ENCODE measurements around the gene FSIP1.

Gene FSIP1

DNA sequence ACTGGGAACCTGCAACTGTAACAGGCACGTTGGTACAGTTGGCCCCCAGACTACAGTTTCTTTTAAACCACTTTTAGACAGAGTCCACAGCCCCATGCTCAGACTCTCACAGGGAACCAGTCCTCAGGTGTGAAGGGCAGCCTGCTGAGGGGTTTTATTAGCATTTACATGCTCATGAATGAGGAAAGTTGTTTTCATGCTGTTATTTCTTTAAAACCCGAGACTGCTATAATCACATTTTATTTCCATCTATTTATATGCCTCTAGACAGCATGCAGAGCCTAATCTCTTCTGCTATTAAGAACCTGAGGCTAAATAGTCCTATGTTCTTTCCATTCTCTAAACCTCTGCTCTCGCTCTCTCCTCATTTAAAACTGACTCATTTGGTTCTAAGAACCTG is 26.3 kb upstream of the FSIP1 start:
- Histone ChIP-seq H3K4me2 (ENCODE audit: low read length) (no peak overlapping the region), H3K27me3 (ENCODE audit: control insufficient read depth, low read length) (peaks cover 19% of the 10 kb centered on the region), H3K36me3 (ENCODE audit: control insufficient read depth, low read length) (no peaks in the 10 kb centered on the region), H3K79me2 (ENCODE audit: control insufficient read depth, low read length) (no peaks in the 10 kb centered on the region), H3F3A (ENCODE audit: control insufficient read depth, insufficient read depth) (no peaks in the 10 kb centered on the region), H3K4me1 (ENCODE audit: control insufficient read depth, low read length) (no peaks in the 10 kb centered on the region), H4K20me1 (ENCODE audit: control insufficient read depth, insufficient read depth, low read depth, low read length) (no peaks in the 10 kb centered on the region), H3K27ac (ENCODE audit: low read depth, low read length) (no peak overlapping the region), H3K9me2 (replicated peaks; ENCODE audit: control insufficient read depth, low read length) (no peaks in the 10 kb centered on the region), H3K9me3 (ENCODE audit: control insufficient read depth, insufficient read depth, low read length) (no peaks in the 10 kb centered on the region), H3K4me3 (ENCODE audit: low read length) (no peak overlapping the region)
- TF ChIP-seq, protein P1, sequence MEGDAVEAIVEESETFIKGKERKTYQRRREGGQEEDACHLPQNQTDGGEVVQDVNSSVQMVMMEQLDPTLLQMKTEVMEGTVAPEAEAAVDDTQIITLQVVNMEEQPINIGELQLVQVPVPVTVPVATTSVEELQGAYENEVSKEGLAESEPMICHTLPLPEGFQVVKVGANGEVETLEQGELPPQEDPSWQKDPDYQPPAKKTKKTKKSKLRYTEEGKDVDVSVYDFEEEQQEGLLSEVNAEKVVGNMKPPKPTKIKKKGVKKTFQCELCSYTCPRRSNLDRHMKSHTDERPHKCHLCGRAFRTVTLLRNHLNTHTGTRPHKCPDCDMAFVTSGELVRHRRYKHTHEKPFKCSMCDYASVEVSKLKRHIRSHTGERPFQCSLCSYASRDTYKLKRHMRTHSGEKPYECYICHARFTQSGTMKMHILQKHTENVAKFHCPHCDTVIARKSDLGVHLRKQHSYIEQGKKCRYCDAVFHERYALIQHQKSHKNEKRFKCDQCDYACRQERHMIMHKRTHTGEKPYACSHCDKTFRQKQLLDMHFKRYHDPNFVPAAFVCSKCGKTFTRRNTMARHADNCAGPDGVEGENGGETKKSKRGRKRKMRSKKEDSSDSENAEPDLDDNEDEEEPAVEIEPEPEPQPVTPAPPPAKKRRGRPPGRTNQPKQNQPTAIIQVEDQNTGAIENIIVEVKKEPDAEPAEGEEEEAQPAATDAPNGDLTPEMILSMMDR (IDR thresholded peaks at IDR 0.05; ENCODE audit: low read depth, low read length, poor library complexity, severe bottlenecking) = no peak
- no peak for TF ChIP-seq EZH2phosphoT487 (IDR thresholded peaks at IDR 0.05; ENCODE audit: borderline replicate concordance, low read length)

DNA sequence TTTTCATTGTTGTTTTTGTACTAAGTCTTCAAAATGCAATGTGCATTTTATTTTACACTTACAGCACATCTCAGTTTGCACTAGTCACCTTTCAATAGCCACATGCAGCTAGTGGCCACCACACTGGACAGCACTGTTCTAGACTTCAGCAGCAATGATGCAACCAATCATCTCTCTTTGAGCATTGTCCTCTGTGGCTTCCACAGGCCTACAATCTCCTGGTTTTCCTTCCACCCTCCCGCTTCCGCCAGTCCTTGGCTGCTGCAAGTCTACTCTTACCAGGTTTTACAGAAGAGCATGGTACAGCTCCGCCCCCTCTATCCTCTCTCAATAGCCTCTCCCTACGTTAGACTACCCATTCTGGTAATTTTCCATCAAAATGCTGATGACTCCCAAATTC is 25.1 kb upstream of the FSIP1 start:
- H3K79me2 ChIP-seq (ENCODE audit: control insufficient read depth, low read length) = no peaks in the 10 kb centered on the region
- H3K9me3 ChIP-seq (ENCODE audit: control insufficient read depth, insufficient read depth, low read length) = no peaks in the 10 kb centered on the region
- H3K27ac ChIP-seq (ENCODE audit: low read depth, low read length) = no peak overlapping the region
- H3K4me3 ChIP-seq (ENCODE audit: low read length) = no peak overlapping the region
- TF ChIP-seq, protein P1 (IDR thresholded peaks at IDR 0.05; ENCODE audit: low read depth, low read length, poor library complexity, severe bottlenecking) = no peak
- no peak for TF ChIP-seq EZH2phosphoT487 (IDR thresholded peaks at IDR 0.05; ENCODE audit: borderline replicate concordance, low read length)
- no peaks in the 10 kb centered on the region for H3K9me2 ChIP-seq (replicated peaks; ENCODE audit: control insufficient read depth, low read length)
- H3K4me1 ChIP-seq (ENCODE audit: control insufficient read depth, low read length) = no peaks in the 10 kb centered on the region
- peaks cover 19% of the 10 kb centered on the region for H3K27me3 ChIP-seq (ENCODE audit: control insufficient read depth, low read length)
- H4K20me1 ChIP-seq (ENCODE audit: control insufficient read depth, insufficient read depth, low read depth, low read length) = no peaks in the 10 kb centered on the region
- no peaks in the 10 kb centered on the region for H3F3A ChIP-seq (ENCODE audit: control insufficient read depth, insufficient read depth)
- no peaks in the 10 kb centered on the region for H3K36me3 ChIP-seq (ENCODE audit: control insufficient read depth, low read length)
- no peak overlapping the region for H3K4me2 ChIP-seq (ENCODE audit: low read length)

DNA sequence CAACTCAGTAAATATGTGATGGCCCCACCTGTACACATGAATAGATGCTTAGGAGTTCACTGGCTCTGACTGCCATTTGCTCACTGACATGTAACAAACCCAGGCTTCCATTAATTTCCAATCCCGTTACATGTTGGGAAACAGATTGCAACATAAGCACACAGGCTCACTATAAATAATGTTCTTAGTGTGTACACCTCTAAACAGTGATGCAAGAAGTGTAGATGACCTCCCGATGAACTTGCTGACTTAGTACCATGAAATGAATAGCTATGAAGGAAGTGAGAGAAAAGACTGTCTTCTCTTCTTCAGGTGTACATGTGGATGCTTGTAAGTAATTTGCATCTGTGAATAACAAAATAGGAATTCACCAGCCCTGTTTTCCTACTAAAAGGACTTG is 21.4 kb upstream of the FSIP1 start:
- H3K79me2 ChIP-seq (ENCODE audit: control insufficient read depth, low read length) = no peaks in the 10 kb centered on the region
- H3K27ac ChIP-seq (ENCODE audit: low read depth, low read length) = no peak overlapping the region
- no peaks in the 10 kb centered on the region for H4K20me1 ChIP-seq (ENCODE audit: control insufficient read depth, insufficient read depth, low read depth, low read length)
- H3K4me2 ChIP-seq (ENCODE audit: low read length) = no peak overlapping the region
- no peaks in the 10 kb centered on the region for H3K36me3 ChIP-seq (ENCODE audit: control insufficient read depth, low read length)
- H3K4me3 ChIP-seq (ENCODE audit: low read length) = no peak overlapping the region
- no peaks in the 10 kb centered on the region for H3K9me2 ChIP-seq (replicated peaks; ENCODE audit: control insufficient read depth, low read length)
- no peaks in the 10 kb centered on the region for H3K9me3 ChIP-seq (ENCODE audit: control insufficient read depth, insufficient read depth, low read length)
- peaks cover 19% of the 10 kb centered on the region for H3K27me3 ChIP-seq (ENCODE audit: control insufficient read depth, low read length)
- H3F3A ChIP-seq (ENCODE audit: control insufficient read depth, insufficient read depth) = no peaks in the 10 kb centered on the region
- TF ChIP-seq, protein P1 (IDR thresholded peaks at IDR 0.05; ENCODE audit: low read depth, low read length, poor library complexity, severe bottlenecking) = no peak
- no peak for TF ChIP-seq EZH2phosphoT487 (IDR thresholded peaks at IDR 0.05; ENCODE audit: borderline replicate concordance, low read length)
- H3K4me1 ChIP-seq (ENCODE audit: control insufficient read depth, low read length) = no peaks in the 10 kb centered on the region

DNA sequence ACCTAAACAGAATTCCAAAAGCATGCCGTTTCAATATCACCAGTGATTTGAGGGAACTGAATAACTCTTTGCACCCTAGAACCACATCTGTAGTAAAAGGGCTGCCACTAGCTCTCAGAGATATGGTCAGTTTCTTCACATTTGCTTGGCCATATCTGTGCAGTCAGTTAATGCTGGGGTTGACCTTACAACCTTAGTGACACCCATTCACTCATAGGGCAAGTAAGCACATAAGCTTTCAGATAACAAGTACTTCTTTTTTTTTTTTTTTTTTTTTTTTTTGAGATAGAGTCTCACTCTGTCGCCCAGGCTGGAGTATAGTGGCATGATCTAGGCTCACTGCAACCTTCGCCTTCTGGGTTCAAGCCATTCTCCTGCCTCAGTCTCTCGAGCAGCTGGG is 20.4 kb upstream of the FSIP1 start:
- Histone ChIP-seq H3K9me3 (ENCODE audit: control insufficient read depth, insufficient read depth, low read length) (no peaks in the 10 kb centered on the region), H3K79me2 (ENCODE audit: control insufficient read depth, low read length) (no peaks in the 10 kb centered on the region), H3K36me3 (ENCODE audit: control insufficient read depth, low read length) (no peaks in the 10 kb centered on the region), H4K20me1 (ENCODE audit: control insufficient read depth, insufficient read depth, low read depth, low read length) (no peaks in the 10 kb centered on the region), H3K4me3 (ENCODE audit: low read length) (no peak overlapping the region), H3F3A (ENCODE audit: control insufficient read depth, insufficient read depth) (no peaks in the 10 kb centered on the region), H3K27ac (ENCODE audit: low read depth, low read length) (no peak overlapping the region), H3K27me3 (ENCODE audit: control insufficient read depth, low read length) (peaks cover 11% of the 10 kb centered on the region; the same call in 1 of the 2 replicates), H3K4me1 (ENCODE audit: control insufficient read depth, low read length) (no peaks in the 10 kb centered on the region), H3K4me2 (ENCODE audit: low read length) (no peak overlapping the region), H3K9me2 (replicated peaks; ENCODE audit: control insufficient read depth, low read length) (no peaks in the 10 kb centered on the region)
- TF ChIP-seq, protein P1 (IDR thresholded peaks at IDR 0.05; ENCODE audit: low read depth, low read length, poor library complexity, severe bottlenecking) = no peak
- no peak for TF ChIP-seq EZH2phosphoT487 (IDR thresholded peaks at IDR 0.05; ENCODE audit: borderline replicate concordance, low read length)

Measured in DOHH2 (cell line).